ENCODE data around the gene CACNA2D3.

The CACNA2D3 gene

DNA sequence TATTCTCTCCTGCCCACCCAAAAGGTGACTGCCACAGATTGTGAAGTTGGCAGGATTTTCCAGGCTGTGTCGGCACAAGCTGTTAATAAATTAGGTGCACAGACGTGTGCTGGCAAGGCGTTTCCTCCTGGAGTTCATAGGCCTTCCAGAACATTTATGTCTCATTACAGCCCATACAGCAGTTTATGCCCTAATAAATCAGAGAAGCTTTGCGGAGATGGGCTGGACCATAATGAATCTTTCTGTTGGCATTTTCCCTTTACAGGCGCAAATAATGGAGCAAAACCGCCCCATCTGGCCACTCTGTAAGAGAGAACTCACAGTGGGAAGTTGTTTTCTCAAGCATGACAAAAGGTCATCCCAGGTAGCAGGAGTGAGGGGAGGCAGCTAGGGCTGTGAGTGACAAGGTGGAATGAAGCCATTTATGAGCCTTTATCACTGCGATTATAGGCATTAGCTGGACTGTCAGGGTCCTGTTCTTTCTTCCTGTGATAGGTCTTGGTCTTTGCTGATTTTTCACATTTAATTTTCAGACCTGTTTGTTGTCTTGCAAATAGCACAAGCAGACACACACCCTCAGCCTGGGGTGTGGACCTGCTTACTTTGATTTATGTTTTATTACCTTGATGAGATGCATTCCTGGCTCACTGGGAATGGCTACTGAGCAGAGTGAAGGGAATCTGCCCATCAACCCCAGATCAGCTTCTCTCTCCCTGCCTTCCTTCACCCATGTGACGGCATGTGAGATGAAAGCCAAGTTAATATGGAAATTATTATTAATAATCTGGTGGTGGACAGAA lies 548.0 kb downstream of the CACNA2D3 start:
- TF ChIP-seq, protein P1, sequence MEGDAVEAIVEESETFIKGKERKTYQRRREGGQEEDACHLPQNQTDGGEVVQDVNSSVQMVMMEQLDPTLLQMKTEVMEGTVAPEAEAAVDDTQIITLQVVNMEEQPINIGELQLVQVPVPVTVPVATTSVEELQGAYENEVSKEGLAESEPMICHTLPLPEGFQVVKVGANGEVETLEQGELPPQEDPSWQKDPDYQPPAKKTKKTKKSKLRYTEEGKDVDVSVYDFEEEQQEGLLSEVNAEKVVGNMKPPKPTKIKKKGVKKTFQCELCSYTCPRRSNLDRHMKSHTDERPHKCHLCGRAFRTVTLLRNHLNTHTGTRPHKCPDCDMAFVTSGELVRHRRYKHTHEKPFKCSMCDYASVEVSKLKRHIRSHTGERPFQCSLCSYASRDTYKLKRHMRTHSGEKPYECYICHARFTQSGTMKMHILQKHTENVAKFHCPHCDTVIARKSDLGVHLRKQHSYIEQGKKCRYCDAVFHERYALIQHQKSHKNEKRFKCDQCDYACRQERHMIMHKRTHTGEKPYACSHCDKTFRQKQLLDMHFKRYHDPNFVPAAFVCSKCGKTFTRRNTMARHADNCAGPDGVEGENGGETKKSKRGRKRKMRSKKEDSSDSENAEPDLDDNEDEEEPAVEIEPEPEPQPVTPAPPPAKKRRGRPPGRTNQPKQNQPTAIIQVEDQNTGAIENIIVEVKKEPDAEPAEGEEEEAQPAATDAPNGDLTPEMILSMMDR (IDR thresholded peaks at IDR 0.05; ENCODE audit: control insufficient read depth, insufficient read depth, low read depth, low read length, missing control alignments) = no peak
- DNase-seq (ENCODE audit: low read depth) = no peak
- H3K4me3 ChIP-seq (ENCODE audit: control insufficient read depth, low read depth, low read length) = no peak overlapping the region

DNA sequence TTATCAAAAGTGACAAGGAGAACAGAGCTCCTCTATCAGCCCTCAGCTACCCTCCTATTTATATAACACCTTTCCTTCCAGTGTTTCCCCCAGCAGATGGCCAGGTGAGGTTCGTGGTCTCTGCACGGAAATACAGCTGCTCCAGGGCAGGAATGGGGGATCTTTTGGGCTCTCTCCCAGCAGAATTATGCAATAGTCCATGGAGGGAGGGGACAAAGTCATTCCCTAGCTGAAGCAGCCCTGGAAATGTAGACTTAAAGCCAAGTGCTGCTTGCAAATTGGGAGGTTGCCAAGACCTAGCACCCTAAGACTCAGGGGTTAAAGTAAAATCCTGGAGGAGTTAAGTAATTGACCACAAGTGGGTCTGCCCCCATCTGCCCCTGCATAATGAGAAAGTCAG lies 549.2 kb downstream of the CACNA2D3 start:
- TF ChIP-seq, protein P1 (IDR thresholded peaks at IDR 0.05; ENCODE audit: control insufficient read depth, insufficient read depth, low read depth, low read length, missing control alignments) = no peak
- DNase-seq (ENCODE audit: low read depth) = no peak
- no peak overlapping the region for H3K4me3 ChIP-seq (ENCODE audit: control insufficient read depth, low read depth, low read length)

DNA sequence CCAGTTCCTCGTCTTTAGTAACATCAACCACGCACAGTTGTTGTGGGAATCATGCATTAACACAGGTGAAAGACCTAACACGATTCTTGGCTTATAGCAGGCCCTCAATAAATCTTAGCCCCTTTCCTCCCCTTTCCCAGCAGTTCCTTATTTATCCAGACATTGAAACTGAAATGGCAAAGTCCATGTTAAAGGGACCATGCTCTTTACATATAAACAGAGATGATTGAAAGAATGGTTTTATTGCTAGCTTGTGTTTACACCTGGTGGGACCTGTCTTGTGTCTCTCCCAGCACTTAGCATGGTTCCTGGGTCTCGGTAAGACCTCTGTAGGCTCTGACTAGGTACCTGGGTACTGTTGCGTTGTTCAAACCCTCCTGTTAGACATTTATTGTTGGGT lies 553.7 kb downstream of the CACNA2D3 start:
- no peak overlapping the region for H3K4me3 ChIP-seq (ENCODE audit: control insufficient read depth, low read depth, low read length)
- DNase-seq (ENCODE audit: low read depth) = no peak
- TF ChIP-seq, protein P1 (IDR thresholded peaks at IDR 0.05; ENCODE audit: control insufficient read depth, insufficient read depth, low read depth, low read length, missing control alignments) = no peak

DNA sequence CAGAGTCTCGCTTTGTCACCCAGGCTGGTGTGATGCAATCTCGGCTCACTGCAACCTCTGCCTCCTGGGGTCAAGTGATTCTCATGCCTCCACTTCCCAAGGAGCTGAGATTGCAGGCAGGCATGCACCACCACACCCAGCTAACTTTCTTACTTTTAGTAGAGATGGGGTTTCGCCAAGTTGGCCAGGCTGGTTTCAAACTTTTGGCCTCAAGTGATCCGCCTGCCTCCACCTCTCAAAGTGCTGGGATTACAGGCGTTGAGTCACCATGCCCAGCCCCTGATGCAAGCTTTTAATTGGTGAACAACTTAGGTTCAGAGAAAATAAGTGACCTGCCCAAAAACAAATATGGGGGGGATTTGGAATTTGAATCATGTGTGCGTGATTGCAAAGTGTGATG lies 559.4 kb downstream of the CACNA2D3 start:
- no peak for DNase-seq (ENCODE audit: low read depth)
- TF ChIP-seq, protein P1 (IDR thresholded peaks at IDR 0.05; ENCODE audit: control insufficient read depth, insufficient read depth, low read depth, low read length, missing control alignments) = no peak
- H3K4me3 ChIP-seq (ENCODE audit: control insufficient read depth, low read depth, low read length) = no peak overlapping the region

DNA sequence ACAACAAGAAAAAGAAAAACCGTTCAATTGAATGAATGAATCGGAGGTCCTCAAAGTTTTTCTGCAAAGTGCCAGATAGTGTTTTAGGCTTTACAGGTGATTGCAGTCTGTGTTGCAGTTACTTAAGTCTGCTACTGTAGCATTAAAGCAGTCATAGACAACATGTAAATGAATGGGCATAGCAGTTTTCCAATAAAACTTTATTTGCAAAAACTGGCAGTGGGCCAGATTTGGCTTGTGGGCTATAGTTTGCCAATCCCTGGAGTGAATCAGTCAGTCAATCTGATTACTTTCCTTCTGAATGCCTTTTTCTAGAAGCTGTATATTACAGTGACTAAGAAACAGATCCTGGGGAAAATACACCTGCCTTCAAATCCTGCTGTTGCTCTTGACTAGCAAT lies 562.9 kb downstream of the CACNA2D3 start:
- DNase-seq (ENCODE audit: low read depth) = no peak
- TF ChIP-seq, protein P1 (IDR thresholded peaks at IDR 0.05; ENCODE audit: control insufficient read depth, insufficient read depth, low read depth, low read length, missing control alignments) = no peak
- no peak overlapping the region for H3K4me3 ChIP-seq (ENCODE audit: control insufficient read depth, low read depth, low read length)

DNA sequence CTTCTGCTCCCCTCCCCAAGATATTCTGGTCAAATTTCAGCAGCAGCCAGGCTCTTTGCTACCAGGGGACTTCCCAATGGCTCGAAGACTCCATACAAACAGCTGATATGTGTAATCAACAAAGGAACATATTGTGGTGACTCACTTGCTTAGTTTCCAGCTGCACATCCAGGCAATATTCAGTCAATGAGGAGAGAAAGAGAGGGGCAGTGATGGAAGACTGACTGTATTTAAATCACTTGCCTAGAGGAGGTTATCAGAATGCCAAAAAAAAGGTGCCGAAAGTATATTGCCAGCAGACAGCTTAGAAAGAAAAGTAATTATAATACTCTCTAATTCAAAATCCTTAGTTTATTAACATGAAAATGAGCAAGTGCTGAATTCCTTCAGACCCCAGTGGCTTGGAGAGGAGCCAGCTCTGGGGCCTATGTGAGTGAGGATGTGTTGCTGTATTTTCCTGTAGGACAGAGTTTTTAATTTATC lies 569.0 kb downstream of the CACNA2D3 start:
- DNase-seq (ENCODE audit: low read depth) = no peak
- TF ChIP-seq, protein P1 (IDR thresholded peaks at IDR 0.05; ENCODE audit: control insufficient read depth, insufficient read depth, low read depth, low read length, missing control alignments) = no peak
- H3K4me3 ChIP-seq (ENCODE audit: control insufficient read depth, low read depth, low read length) = no peak overlapping the region

All from AG09309 (cell line).